Transverse colon (tissue), 4 donors: Measurements from ENCODE around the gene CLEC6A.
"Not testable (repeated sequence)": the region's sequence is repeated elsewhere in the genome, so short reads cannot be mapped to it uniquely, and the experiment has no call there.

Source experiments
- CTCF ChIP-seq, 5 experiments: fragments of 200-600 bp in 3 of 5; fragments of 450-650 bp in 2 of 5; sonication (generic) in 3 of 5; IDR thresholded peaks; 1 replicate in 2 of 5; 2 replicates in 3 of 5; pipeline ENCODE4 v1.5.1; 2016 to 2017; ENCODE audit warnings: antibody characterized with exemption in 5 of 5, inconsistent platforms in 3 of 5, mild to moderate bottlenecking in 2 of 5, moderate library complexity in 1 of 5
- POLR2AphosphoS5 ChIP-seq, 3 donors: sonication (generic); formaldehyde crosslinking; IDR thresholded peaks; one replicate each; pipeline ENCODE4 v1.6.1; 2016; ENCODE audit warnings: antibody characterized with exemption in 3 of 3

GRCh38 chr12:8495671-8496070, 39.9 kb downstream of the CLEC6A start:
- not testable (repeated sequence) for TF ChIP-seq CTCF, POLR2AphosphoS5 (IDR thresholded peaks at IDR 0.05)
